SK-N-SH treated with all-trans-retinoic acid at 6 μM for 48 hours (cell line): ENCODE data around the gene AOPEP.
A peak's percentile ranks its signal among the peaks of the same experiment; 100 is the strongest.

ENCODE experiments used
- ATAC-seq: fragments of 200-7000 bp; cut with Tn5 transposase; 3 replicates; pipeline ENCODE4 v1.9.1; 2020; ENCODE audit warnings: mild to moderate bottlenecking, moderate library complexity
- ARNTL ChIP-seq: fragments of 450-650 bp; formaldehyde crosslinking; IDR thresholded peaks from 2 replicates; pipeline ENCODE4 v1.5.0; 2020; ENCODE audit warnings: low read depth, mild to moderate bottlenecking, moderate library complexity, borderline replicate concordance
- BACH2 ChIP-seq: fragments of 250-450 bp; sonication (Bioruptor Pico); IDR thresholded peaks from 2 replicates; pipeline ENCODE4 v1.9.0; 2021; ENCODE audit warnings: mild to moderate bottlenecking, borderline replicate concordance
- CSDC2 ChIP-seq: fragments of 250-450 bp; sonication (Bioruptor Pico); IDR thresholded peaks from 2 replicates; pipeline ENCODE4 v1.5.0; 2020; ENCODE audit warnings: mild to moderate bottlenecking, moderate library complexity
- ESRRG ChIP-seq: fragments of 250-450 bp; sonication (Bioruptor Pico); IDR thresholded peaks from 2 replicates; pipeline ENCODE4 v1.6.1; 2021; ENCODE audit warnings: mild to moderate bottlenecking
- GLIS3 ChIP-seq: fragments of 250-450 bp; sonication (Bioruptor Pico); IDR thresholded peaks from 2 replicates; pipeline ENCODE4 v1.5.0; 2020; ENCODE audit warnings: mild to moderate bottlenecking, moderate library complexity
- ISL1 ChIP-seq: fragments of 250-450 bp; sonication (Bioruptor Pico); IDR thresholded peaks from 2 replicates; pipeline ENCODE4 v2.1.2; 2022; ENCODE audit warnings: mild to moderate bottlenecking, moderate library complexity
- OSR1 ChIP-seq: fragments of 250-450 bp; sonication (Bioruptor Pico); IDR thresholded peaks from 2 replicates; pipeline ENCODE4 v1.8.0; 2022; ENCODE audit warnings: moderate library complexity, mild to moderate bottlenecking, inconsistent platforms
- POU6F1 ChIP-seq: fragments of 250-450 bp; sonication (Bioruptor Pico); IDR thresholded peaks from 2 replicates; pipeline ENCODE4 v1.8.0; 2021; ENCODE audit warnings: low read depth, mild to moderate bottlenecking, moderate library complexity, borderline replicate concordance
- PPARA ChIP-seq: fragments of 250-450 bp; sonication (Bioruptor Pico); IDR thresholded peaks from 2 replicates; pipeline ENCODE4 v1.5.0; 2020; ENCODE audit warnings: mild to moderate bottlenecking, borderline replicate concordance
- RARB ChIP-seq: fragments of 250-450 bp; sonication (Bioruptor Pico); IDR thresholded peaks from 2 replicates; pipeline ENCODE4 v1.8.0; 2021; ENCODE audit warnings: mild to moderate bottlenecking, moderate library complexity
- SNAI2 ChIP-seq: fragments of 250-450 bp; sonication (Bioruptor Pico); IDR thresholded peaks from 2 replicates; pipeline ENCODE4 v1.5.0; 2020; ENCODE audit warnings: mild to moderate bottlenecking, moderate library complexity
- TCF4 ChIP-seq: fragments of 250-450 bp; sonication (Bioruptor Pico); IDR thresholded peaks from 2 replicates; pipeline ENCODE4 v1.8.0; 2021; ENCODE audit warnings: mild to moderate bottlenecking, moderate library complexity, borderline replicate concordance
- TOX ChIP-seq: fragments of 250-450 bp; sonication (Bioruptor Pico); IDR thresholded peaks from 2 replicates; pipeline ENCODE4 v1.8.0; 2021; ENCODE audit warnings: mild to moderate bottlenecking, moderate library complexity, borderline replicate concordance
- TSHZ2 ChIP-seq: fragments of 250-450 bp; sonication (Bioruptor Pico); IDR thresholded peaks from 2 replicates; pipeline ENCODE4 v1.5.0; 2020; ENCODE audit warnings: mild to moderate bottlenecking, moderate library complexity
- ZC3H10 ChIP-seq: fragments of 250-450 bp; sonication (Bioruptor Pico); IDR thresholded peaks from 2 replicates; pipeline ENCODE4 v1.5.1; 2021; ENCODE audit warnings: mild to moderate bottlenecking, moderate library complexity
- ZFP3 ChIP-seq: fragments of 250-450 bp; sonication (Bioruptor Pico); IDR thresholded peaks from 2 replicates; pipeline ENCODE4 v1.5.0; 2020; ENCODE audit warnings: mild to moderate bottlenecking, moderate library complexity
- ZFP30 ChIP-seq: fragments of 450-650 bp; formaldehyde crosslinking; IDR thresholded peaks from 2 replicates; pipeline ENCODE4 v1.5.0; 2022; ENCODE audit warnings: mild to moderate bottlenecking, moderate library complexity
- ZNF565 ChIP-seq: fragments of 450-650 bp; formaldehyde crosslinking; conservative IDR thresholded peaks from 2 replicates; pipeline ENCODE4 v1.5.0; 2020; ENCODE audit warnings: low read depth, mild to moderate bottlenecking, moderate library complexity
- ZNF70 ChIP-seq: fragments of 450-650 bp; formaldehyde crosslinking; IDR thresholded peaks from 2 replicates; pipeline ENCODE4 v1.5.0; 2020; ENCODE audit warnings: mild to moderate bottlenecking, moderate library complexity
- ZNF8 ChIP-seq: fragments of 450-650 bp; formaldehyde crosslinking; IDR thresholded peaks from 2 replicates; pipeline ENCODE4 v1.5.0; 2020; ENCODE audit warnings: mild to moderate bottlenecking, moderate library complexity
- TF ChIP-seq, protein P1 (sequence below): fragments of 250-450 bp; sonication (Bioruptor Pico); IDR thresholded peaks from 2 replicates; pipeline ENCODE4 v1.5.1; 2021; ENCODE audit warnings: mild to moderate bottlenecking, moderate library complexity
- TF ChIP-seq, protein P2 (sequence below): fragments of 250-450 bp; sonication (Bioruptor Pico); IDR thresholded peaks from 2 replicates; pipeline ENCODE4 v1.5.1; 2020; ENCODE audit warnings: low read depth, mild to moderate bottlenecking, moderate library complexity

AOPEP gene

DNA sequence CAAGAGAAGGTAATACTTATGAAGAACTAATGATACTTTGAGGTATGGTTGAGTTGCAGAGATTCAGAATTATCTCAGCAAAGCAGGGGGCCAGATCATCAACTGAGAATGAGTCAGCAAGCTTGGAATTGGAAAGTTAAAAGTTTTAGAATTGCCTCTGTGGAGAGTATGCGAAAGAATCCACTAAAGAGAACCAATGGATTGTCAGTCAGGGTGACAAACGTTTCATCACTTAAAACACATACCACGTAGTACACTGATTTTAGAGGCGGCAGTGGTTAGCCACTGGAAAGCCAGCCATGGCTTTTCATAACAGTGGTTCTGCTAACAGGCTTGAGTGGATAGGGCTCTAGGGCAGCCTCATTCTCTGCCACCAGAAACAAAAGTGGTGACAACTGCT is 30.7 kb downstream of the AOPEP start:
- peak; percentile 81 for ATAC-seq
- TF ChIP-seq, protein P1, sequence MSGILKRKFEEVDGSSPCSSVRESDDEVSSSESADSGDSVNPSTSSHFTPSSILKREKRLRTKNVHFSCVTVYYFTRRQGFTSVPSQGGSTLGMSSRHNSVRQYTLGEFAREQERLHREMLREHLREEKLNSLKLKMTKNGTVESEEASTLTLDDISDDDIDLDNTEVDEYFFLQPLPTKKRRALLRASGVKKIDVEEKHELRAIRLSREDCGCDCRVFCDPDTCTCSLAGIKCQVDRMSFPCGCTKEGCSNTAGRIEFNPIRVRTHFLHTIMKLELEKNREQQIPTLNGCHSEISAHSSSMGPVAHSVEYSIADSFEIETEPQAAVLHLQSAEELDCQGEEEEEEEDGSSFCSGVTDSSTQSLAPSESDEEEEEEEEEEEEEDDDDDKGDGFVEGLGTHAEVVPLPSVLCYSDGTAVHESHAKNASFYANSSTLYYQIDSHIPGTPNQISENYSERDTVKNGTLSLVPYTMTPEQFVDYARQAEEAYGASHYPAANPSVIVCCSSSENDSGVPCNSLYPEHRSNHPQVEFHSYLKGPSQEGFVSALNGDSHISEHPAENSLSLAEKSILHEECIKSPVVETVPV (CRISPR knock-in tag) = no peak
- TF ChIP-seq ZFP3 (CRISPR knock-in tag) (no peak), ISL1 (CRISPR knock-in tag) (no peak; the same call in 1 of the 2 replicates), GLIS3 (CRISPR knock-in tag) (no peak), POU6F1 (no peak), ZFP30 (CRISPR knock-in tag) (no peak), ZNF8 (CRISPR knock-in tag) (no peak)

DNA sequence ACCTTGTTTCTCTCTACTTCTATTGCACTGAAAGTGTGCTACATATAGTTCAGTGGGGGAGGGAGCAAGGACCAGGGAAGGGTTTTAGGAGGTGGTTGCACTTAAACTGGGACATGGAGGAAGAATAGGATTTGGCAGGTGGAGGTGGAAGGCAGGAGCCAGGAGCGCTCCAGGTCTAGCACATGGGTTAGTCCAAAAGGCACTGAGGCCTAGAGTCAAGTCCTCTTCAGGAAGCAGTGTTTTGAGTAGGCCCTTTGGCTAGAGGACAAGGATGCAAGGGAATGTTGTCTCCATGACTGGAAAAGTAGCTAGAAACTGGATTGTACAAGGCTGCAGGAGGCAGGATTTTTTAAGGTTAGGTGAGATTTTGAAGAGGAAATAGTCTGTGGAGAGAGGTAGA is 31.5 kb downstream of the AOPEP start:
- no peak for ATAC-seq
- TF ChIP-seq ARNTL (CRISPR knock-in tag) (no peak), GLIS3 (CRISPR knock-in tag) (no peak), ZNF70 (CRISPR knock-in tag) (no peak), CSDC2 (CRISPR knock-in tag) (no peak), TCF4 (no peak)
- TF ChIP-seq, all 23 proteins: peak for 0

DNA sequence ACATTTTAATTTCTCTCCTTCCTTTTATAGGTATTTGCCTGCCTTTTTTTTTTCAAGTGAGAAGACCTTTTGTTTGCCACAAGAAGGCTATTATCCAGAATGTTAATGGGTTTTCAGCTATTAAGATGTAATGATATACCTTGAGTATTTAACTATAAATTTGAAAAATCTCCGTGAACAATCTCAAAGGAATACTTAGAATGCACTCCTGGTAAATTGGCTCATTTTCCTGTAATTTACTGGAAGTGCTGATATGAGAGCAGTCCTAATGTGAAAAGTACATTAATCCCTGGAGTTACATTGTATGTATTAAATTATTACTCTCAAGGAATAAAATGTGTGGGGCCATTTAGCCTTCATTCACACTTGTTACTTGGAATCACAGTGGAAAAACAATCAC is 32.4 kb downstream of the AOPEP start:
- no peak for ATAC-seq
- TF ChIP-seq ISL1 (CRISPR knock-in tag) (peak; percentile 93), TCF4 (0 out of 2 replicates have a peak, but pooled peaks have one; percentile 27)
- TF ChIP-seq, protein P2, sequence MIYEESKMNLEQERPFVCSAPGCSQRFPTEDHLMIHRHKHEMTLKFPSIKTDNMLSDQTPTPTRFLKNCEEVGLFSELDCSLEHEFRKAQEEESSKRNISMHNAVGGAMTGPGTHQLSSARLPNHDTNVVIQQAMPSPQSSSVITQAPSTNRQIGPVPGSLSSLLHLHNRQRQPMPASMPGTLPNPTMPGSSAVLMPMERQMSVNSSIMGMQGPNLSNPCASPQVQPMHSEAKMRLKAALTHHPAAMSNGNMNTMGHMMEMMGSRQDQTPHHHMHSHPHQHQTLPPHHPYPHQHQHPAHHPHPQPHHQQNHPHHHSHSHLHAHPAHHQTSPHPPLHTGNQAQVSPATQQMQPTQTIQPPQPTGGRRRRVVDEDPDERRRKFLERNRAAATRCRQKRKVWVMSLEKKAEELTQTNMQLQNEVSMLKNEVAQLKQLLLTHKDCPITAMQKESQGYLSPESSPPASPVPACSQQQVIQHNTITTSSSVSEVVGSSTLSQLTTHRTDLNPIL (CRISPR knock-in tag) = no peak

GRCh38 chr9:94760010-94760409 is 33.5 kb downstream of the AOPEP start:
- no peak for ATAC-seq
- no peak for TF ChIP-seq ZNF565 (CRISPR knock-in tag)
- TF ChIP-seq ZFP3 (CRISPR knock-in tag) = no peak
- TF ChIP-seq, protein P1 (CRISPR knock-in tag) = no peak
- no peak for TF ChIP-seq BACH2
- TF ChIP-seq TCF4 = no peak
- TF ChIP-seq TSHZ2 (CRISPR knock-in tag) = no peak
- no peak for TF ChIP-seq GLIS3 (CRISPR knock-in tag)
- no peak for TF ChIP-seq ZC3H10
- no peak for TF ChIP-seq TOX
- TF ChIP-seq CSDC2 (CRISPR knock-in tag) = no peak
- TF ChIP-seq ISL1 (CRISPR knock-in tag) = no peak
- no peak for TF ChIP-seq PPARA (CRISPR knock-in tag)
- no peak for TF ChIP-seq ZNF8 (CRISPR knock-in tag)
- no peak for TF ChIP-seq RARB (CRISPR knock-in tag)
- TF ChIP-seq ESRRG (CRISPR knock-in tag) = no peak
- TF ChIP-seq OSR1 (CRISPR knock-in tag) = no peak
- TF ChIP-seq ARNTL (CRISPR knock-in tag) = no peak
- TF ChIP-seq, protein P2 (CRISPR knock-in tag) = no peak
- no peak for TF ChIP-seq SNAI2 (CRISPR knock-in tag)
